Type B pancreatic cell (in vitro differentiated cells): ENCODE results near the gene PCBP4. TPM values are rescaled to one million over a fixed set of nuclear protein-coding genes. Genes with fewer than 3 reads are reported as not detected.

Experiments used
- DNase-seq: peaks from one replicate; pipeline ENCODE4 v3.0.0; 2021; ENCODE audit warnings: mixed read lengths; ENCODE audit not compliant: unreplicated experiment; ENCODE audit errors: extremely low spot score
- H3K27ac Mint-ChIP-seq: 2 replicates; pipeline ENCODE4 v1.8.0; 2021; ENCODE audit warnings: mild to moderate bottlenecking, mixed read lengths
- H3K27me3 Mint-ChIP-seq: 2 replicates; pipeline ENCODE4 v1.8.0; 2021; ENCODE audit warnings: mixed read lengths
- H3K36me3 Mint-ChIP-seq: 2 replicates; pipeline ENCODE4 v1.8.0; 2021; ENCODE audit warnings: mixed read lengths
- H3K4me1 Mint-ChIP-seq: one replicate; pipeline ENCODE4 v1.8.0; 2021; ENCODE audit warnings: mixed read lengths; ENCODE audit not compliant: unreplicated experiment
- H3K4me3 Mint-ChIP-seq: 2 replicates; pipeline ENCODE4 v1.8.0; 2021; ENCODE audit warnings: mild to moderate bottlenecking, mixed read lengths
- H3K9me3 Mint-ChIP-seq: 2 replicates; pipeline ENCODE4 v1.8.0; 2021; ENCODE audit warnings: mixed read lengths
- CTCF ChIP-seq: fragments of 200-600 bp; sonication (generic); conservative IDR thresholded peaks from 2 replicates; pipeline ENCODE4 v1.5.0; 2021; ENCODE audit warnings: antibody characterized with exemption, mild to moderate bottlenecking
- total RNA-seq: library from RNA; stranded (reverse); gene quantifications from 2 replicates; pipeline ENCODE4 v1.2.1, GENCODE V29; 2021; ENCODE audit warnings: low replicate concordance

The PCBP4 gene
- total RNA-seq, 1 donor from 2014 or later = 91.9 TPM

GRCh38 chr3:51985063-51985462 is 17.8 kb upstream of the PCBP4 start:
- TF ChIP-seq CTCF = no peak
- peaks cover 13% of the 10 kb centered on the region for H3K4me1 Mint-ChIP-seq
- H3K36me3 Mint-ChIP-seq = no peaks in the 10 kb centered on the region
- no peaks in the 10 kb centered on the region for H3K9me3 Mint-ChIP-seq
- peak overlapping the region; percentile 78 for H3K27ac Mint-ChIP-seq
- no peaks in the 10 kb centered on the region for H3K27me3 Mint-ChIP-seq
- H3K4me3 Mint-ChIP-seq = peak overlapping the region; percentile 81
- DNase-seq = no peak

DNA sequence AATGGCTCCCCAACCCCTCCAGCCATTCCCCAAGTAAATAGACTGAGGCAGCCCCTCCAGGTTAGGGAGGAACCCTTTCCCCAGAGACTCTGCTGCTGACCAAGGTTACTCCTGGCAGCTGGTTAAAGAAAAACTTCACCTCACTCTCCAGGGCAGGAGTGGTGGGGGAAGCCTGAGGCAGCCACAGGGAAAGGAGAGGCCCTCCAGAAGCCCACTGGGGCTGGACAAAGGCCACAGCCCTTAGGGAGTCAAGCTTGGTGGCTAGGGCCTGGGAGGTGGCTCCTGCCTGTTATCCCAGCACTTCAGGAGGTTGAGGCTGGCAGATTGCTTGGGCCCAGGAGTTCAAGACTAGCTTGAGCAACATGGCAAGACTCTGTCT is 17.0 kb upstream of the PCBP4 start:
- H3K4me1 Mint-ChIP-seq = peaks cover 13% of the 10 kb centered on the region
- no peak for DNase-seq
- H3K36me3 Mint-ChIP-seq = no peaks in the 10 kb centered on the region
- H3K27ac Mint-ChIP-seq = peak overlapping the region; percentile 98
- peak overlapping the region; percentile 94 for H3K4me3 Mint-ChIP-seq
- H3K9me3 Mint-ChIP-seq = no peaks in the 10 kb centered on the region
- H3K27me3 Mint-ChIP-seq = no peaks in the 10 kb centered on the region
- no peak for TF ChIP-seq CTCF

GRCh38 chr3:51983578-51984268 is 16.5 kb upstream of the PCBP4 start:
- Mint-ChIP-seq H3K4me3 (peak overlapping the region; percentile 94), H3K27ac (peak overlapping the region; percentile 98), H3K27me3 (no peaks in the 10 kb centered on the region), H3K9me3 (no peaks in the 10 kb centered on the region), H3K36me3 (no peaks in the 10 kb centered on the region), H3K4me1 (peaks cover 13% of the 10 kb centered on the region)
- DNase-seq = no peak
- no peak for TF ChIP-seq CTCF

GRCh38 chr3:51982838-51983577 is 15.8 kb upstream of the PCBP4 start, which contains the start of gene ACY1:
TSS of gene ACY1 (plus strand) at chr3:51983535. CDS start at chr3:51984065, 530 bp downstream.
- Mint-ChIP-seq H3K27ac (peak within 1 kb of the TSS; percentile 98), H3K4me1 (peaks cover 13% of the 10 kb centered on the region)

GRCh38 chr3:51982352-51982837 is 15.1 kb upstream of the PCBP4 start:
- Mint-ChIP-seq H3K27me3 (no peaks in the 10 kb centered on the region), H3K27ac (peak overlapping the region; percentile 98), H3K36me3 (no peaks in the 10 kb centered on the region), H3K4me1 (peaks cover 13% of the 10 kb centered on the region), H3K4me3 (peak overlapping the region; percentile 94), H3K9me3 (no peaks in the 10 kb centered on the region)
- no peak for DNase-seq
- TF ChIP-seq CTCF = peak; percentile 75

More at GRCh38 chr3:51982838-51983577, 15.8 kb upstream of the PCBP4 start, which contains the start of gene ACY1:
- peak; percentile 48 for TF ChIP-seq CTCF
- H3K27me3 Mint-ChIP-seq = no peaks in the 10 kb centered on the region
- H3K36me3 Mint-ChIP-seq = no peaks in the 10 kb centered on the region
- peak; percentile 87 for DNase-seq
- peak within 1 kb of the TSS; percentile 94 for H3K4me3 Mint-ChIP-seq
- H3K9me3 Mint-ChIP-seq = no peaks in the 10 kb centered on the region
